HT1080 (cell line): Measurements from ENCODE around the gene UGT2A2. TPM values are rescaled to one million over a fixed set of nuclear protein-coding genes. Genes with fewer than 3 reads are reported as not detected.

Source experiments
- DNase-seq: peaks from one replicate; pipeline ENCODE4 v3.0.0-alpha.2; 2015; ENCODE audit warnings: low read depth
- small RNA-seq: library from RNA; depleted of rRNA; stranded (forward); fragments of <200 nt; gene quantifications from one replicate; pipeline ENCODE3, GENCODE V24; 2014
- total RNA-seq: library from RNA; depleted of rRNA; stranded (reverse); fragments of >200 nt; shearing (Covaris generic); gene quantifications from 2 replicates; pipeline ENCODE4 v1.2.3, GENCODE V29; 2014; rRNA removed

UGT2A2 gene
- total RNA-seq, 1 experiment from 2014 or later, result not detected

GRCh38 chr4:69576251-69576877, 63.1 kb downstream of the UGT2A2 start:
- DNase-seq, result no peak

- DNase-seq, result no peak
Measured at GRCh38 chr4:69568787-69569186, 70.7 kb downstream of the UGT2A2 start.

- no peak for DNase-seq
Measured at GRCh38 chr4:69563424-69563823, 76.0 kb downstream of the UGT2A2 start.

- DNase-seq, result no peak
Measured at GRCh38 chr4:69549651-69550050, 89.8 kb downstream of the UGT2A2 start.

GRCh38 chr4:69546134-69546765, 93.2 kb downstream of the UGT2A2 start:
- DNase-seq, result peak; percentile 77

Small RNAs within 50 kb of the gene (small RNA-seq; reads per million reads assigned to genes)
- not detected for gene UGT2A2

Other genes with a start within 250 kb of the UGT2A2 start
- not detected in 2 replicates for gene UGT2B4, start 143.7 kb downstream of the UGT2A2 start, total RNA-seq
- gene UGT2A1, start 13.6 kb upstream of the UGT2A2 start, total RNA-seq, result not detected in 2 replicates
- 0.19 and 0.27 TPM in 2 replicates for gene SULT1B1, start 121.0 kb upstream of the UGT2A2 start, total RNA-seq
- gene SULT1E1, start 220.5 kb upstream of the UGT2A2 start, total RNA-seq, result 0.11 TPM in 1 of 2 replicates, not detected in the other